ENCODE results near the gene CFAP61.

The CFAP61 gene

GRCh38 chr20:20261159-20261558 lies 208.8 kb downstream of the CFAP61 start (continued):
- TF ChIP-seq HIC1 (tag by site-specific recombination; IDR thresholded peaks at IDR 0.05): no peak

- no peak overlapping the region for H3K27ac ChIP-seq (ENCODE audit: extremely low read depth, low read depth, low read length)
- no peak for TF ChIP-seq BCL11A (tag by site-specific recombination; IDR thresholded peaks at IDR 0.05; ENCODE audit: low read depth)
- TF ChIP-seq SP3 (tag by site-specific recombination; IDR thresholded peaks at IDR 0.05): no peak
- TF ChIP-seq ZNF48 (tag by site-specific recombination; IDR thresholded peaks at IDR 0.05): no peak
- no peak for TF ChIP-seq ZBTB1 (tag by site-specific recombination; IDR thresholded peaks at IDR 0.05)
- no peak for TF ChIP-seq ZNF202 (tag by site-specific recombination; IDR thresholded peaks at IDR 0.05; ENCODE audit: borderline replicate concordance)
- no peak for TF ChIP-seq TCF7L2 (IDR thresholded peaks at IDR 0.05; ENCODE audit: borderline replicate concordance, low read depth, low read length)
- TF ChIP-seq ZNF626 (tag by site-specific recombination; IDR thresholded peaks at IDR 0.05): no peak
- no peak for TF ChIP-seq ZNF549 (tag by site-specific recombination; IDR thresholded peaks at IDR 0.05)
- TF ChIP-seq ZNF518A (tag by site-specific recombination; conservative IDR thresholded peaks at IDR 0.05; ENCODE audit: low read depth): no peak
- TF ChIP-seq ZNF404 (tag by site-specific recombination; IDR thresholded peaks at IDR 0.05): no peak
- H3K4me1 ChIP-seq (ENCODE audit: control insufficient read depth, insufficient read depth, low read length): no peaks in the 10 kb centered on the region
- no peaks in the 10 kb centered on the region for H3K9me3 ChIP-seq (ENCODE audit: control insufficient read depth, insufficient read depth, low read depth, low read length)
- ChIA-PET POLR2A (no interaction called here), CTCF (no interaction called here)
- H3K4me3 ChIP-seq (ENCODE audit: low read depth, low read length): no peak overlapping the region
- H3K36me3 ChIP-seq (ENCODE audit: control insufficient read depth in 2 of 2, insufficient read depth in 1 of 2, low read length in 2 of 2): no peaks in the 10 kb centered on the region
Measured at GRCh38 chr20:20265210-20265609, 212.9 kb downstream of the CFAP61 start.

GRCh38 chr20:20266552-20266951 lies 214.2 kb downstream of the CFAP61 start:
- ChIA-PET POLR2A (no interaction called here), CTCF (interaction anchor here (1.6 kb wide), 1 partner anchor 183 kb away, joined by 3 read pairs; no protein-coding TSS in a partner anchor)
- Histone ChIP-seq H3K4me1 (ENCODE audit: control insufficient read depth, insufficient read depth, low read length) (no peaks in the 10 kb centered on the region), H3K27ac (ENCODE audit: extremely low read depth, low read depth, low read length) (no peak overlapping the region), H3K36me3 (ENCODE audit: control insufficient read depth in 2 of 2, insufficient read depth in 1 of 2, low read length in 2 of 2) (no peaks in the 10 kb centered on the region), H3K9me3 (ENCODE audit: control insufficient read depth, insufficient read depth, low read depth, low read length) (no peaks in the 10 kb centered on the region), H3K4me3 (ENCODE audit: low read depth, low read length) (no peak overlapping the region)
- TF ChIP-seq ZIC2 (tag by site-specific recombination; IDR thresholded peaks at IDR 0.05) (no peak), ZNF654 (tag by site-specific recombination; IDR thresholded peaks at IDR 0.05; ENCODE audit: low read depth) (no peak), ZNF426 (tag by site-specific recombination; IDR thresholded peaks at IDR 0.05) (no peak), ATF2 (tag by site-specific recombination; IDR thresholded peaks at IDR 0.05; ENCODE audit: low read depth) (no peak), SP3 (tag by site-specific recombination; IDR thresholded peaks at IDR 0.05) (no peak), ZNF280C (tag by site-specific recombination; IDR thresholded peaks at IDR 0.05) (no peak), ZNF16 (tag by site-specific recombination; IDR thresholded peaks at IDR 0.05; ENCODE audit: low read depth) (no peak), ZNF645 (tag by site-specific recombination; IDR thresholded peaks at IDR 0.05) (no peak), ZNF830 (tag by site-specific recombination; IDR thresholded peaks at IDR 0.05; ENCODE audit: low read depth) (no peak), MYNN (tag by site-specific recombination; IDR thresholded peaks at IDR 0.05; ENCODE audit: borderline replicate concordance) (no peak), GLIS2 (tag by site-specific recombination; IDR thresholded peaks at IDR 0.05) (no peak)
